ENCODE results near the gene CTNND1.

The CTNND1 gene

DNA sequence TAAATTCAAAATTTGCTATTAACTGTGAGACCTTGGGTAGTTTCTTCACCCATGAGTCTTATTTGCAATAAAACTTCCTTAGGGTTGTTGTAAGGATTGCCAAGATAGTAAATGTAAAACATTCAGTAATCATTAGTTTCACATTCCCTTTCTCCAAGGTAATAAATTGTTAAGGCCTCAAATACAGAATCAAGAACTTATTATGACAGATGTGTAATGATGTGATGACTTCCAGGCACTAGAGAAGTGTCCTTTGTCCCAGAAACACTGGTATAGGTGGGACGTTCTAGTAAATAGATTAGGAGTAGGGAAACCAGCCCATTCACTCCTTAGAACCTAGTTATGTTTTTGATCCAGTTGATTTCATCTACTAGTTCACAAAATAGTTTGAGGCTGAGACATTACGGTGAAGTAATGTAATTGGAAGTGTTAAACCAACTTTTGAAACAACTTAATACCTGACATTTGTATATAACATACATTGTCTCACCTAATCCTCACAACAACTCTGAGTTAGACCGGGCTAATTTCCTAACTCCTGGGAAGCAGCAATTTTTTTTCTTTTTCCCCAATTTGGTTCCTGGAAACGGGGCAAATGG is 25.5 kb downstream of the CTNND1 start:
- TF ChIP-seq ZNF785 (tag by site-specific recombination; IDR thresholded peaks at IDR 0.05) (no peak), RBAK (tag by site-specific recombination; IDR thresholded peaks at IDR 0.05) (no peak), ZNF341 (tag by site-specific recombination; IDR thresholded peaks at IDR 0.05; ENCODE audit: low read depth) (no peak), YY1 (tag by site-specific recombination; IDR thresholded peaks at IDR 0.05) (no peak), ZSCAN23 (tag by site-specific recombination; IDR thresholded peaks at IDR 0.05) (no peak), ZNF558 (tag by site-specific recombination; IDR thresholded peaks at IDR 0.05) (no peak), ZNF404 (tag by site-specific recombination; IDR thresholded peaks at IDR 0.05) (no peak)
- TF ChIP-seq, protein P1, sequence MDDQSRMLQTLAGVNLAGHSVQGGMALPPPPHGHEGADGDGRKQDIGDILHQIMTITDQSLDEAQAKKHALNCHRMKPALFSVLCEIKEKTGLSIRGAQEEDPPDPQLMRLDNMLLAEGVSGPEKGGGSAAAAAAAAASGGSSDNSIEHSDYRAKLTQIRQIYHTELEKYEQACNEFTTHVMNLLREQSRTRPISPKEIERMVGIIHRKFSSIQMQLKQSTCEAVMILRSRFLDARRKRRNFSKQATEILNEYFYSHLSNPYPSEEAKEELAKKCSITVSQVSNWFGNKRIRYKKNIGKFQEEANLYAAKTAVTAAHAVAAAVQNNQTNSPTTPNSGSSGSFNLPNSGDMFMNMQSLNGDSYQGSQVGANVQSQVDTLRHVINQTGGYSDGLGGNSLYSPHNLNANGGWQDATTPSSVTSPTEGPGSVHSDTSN (CRISPR knock-in tag; IDR thresholded peaks at IDR 0.05), result no peak
- H3K9me3 ChIP-seq (ENCODE audit: control insufficient read depth, insufficient read depth, low read depth, low read length), result no peaks in the 10 kb centered on the region
- H3K27ac ChIP-seq (ENCODE audit: extremely low read depth, low read depth, low read length), result no peak overlapping the region
- H3K4me3 ChIP-seq (ENCODE audit: low read depth, low read length), result no peak overlapping the region
- ChIA-PET CTCF (interaction anchor here (1.9 kb wide), 1 partner anchor 14 kb away, joined by 8 read pairs; no protein-coding TSS in a partner anchor), POLR2A (no interaction called here)
- peaks cover 0 to 11% of the 10 kb centered on the region in 2 experiments; a peak in 1 of 3 replicates for H3K36me3 ChIP-seq (ENCODE audit: control insufficient read depth in 2 of 2, insufficient read depth in 1 of 2, low read length in 2 of 2)
- no peaks in the 10 kb centered on the region for H3K4me1 ChIP-seq (ENCODE audit: control insufficient read depth, insufficient read depth, low read length)

DNA sequence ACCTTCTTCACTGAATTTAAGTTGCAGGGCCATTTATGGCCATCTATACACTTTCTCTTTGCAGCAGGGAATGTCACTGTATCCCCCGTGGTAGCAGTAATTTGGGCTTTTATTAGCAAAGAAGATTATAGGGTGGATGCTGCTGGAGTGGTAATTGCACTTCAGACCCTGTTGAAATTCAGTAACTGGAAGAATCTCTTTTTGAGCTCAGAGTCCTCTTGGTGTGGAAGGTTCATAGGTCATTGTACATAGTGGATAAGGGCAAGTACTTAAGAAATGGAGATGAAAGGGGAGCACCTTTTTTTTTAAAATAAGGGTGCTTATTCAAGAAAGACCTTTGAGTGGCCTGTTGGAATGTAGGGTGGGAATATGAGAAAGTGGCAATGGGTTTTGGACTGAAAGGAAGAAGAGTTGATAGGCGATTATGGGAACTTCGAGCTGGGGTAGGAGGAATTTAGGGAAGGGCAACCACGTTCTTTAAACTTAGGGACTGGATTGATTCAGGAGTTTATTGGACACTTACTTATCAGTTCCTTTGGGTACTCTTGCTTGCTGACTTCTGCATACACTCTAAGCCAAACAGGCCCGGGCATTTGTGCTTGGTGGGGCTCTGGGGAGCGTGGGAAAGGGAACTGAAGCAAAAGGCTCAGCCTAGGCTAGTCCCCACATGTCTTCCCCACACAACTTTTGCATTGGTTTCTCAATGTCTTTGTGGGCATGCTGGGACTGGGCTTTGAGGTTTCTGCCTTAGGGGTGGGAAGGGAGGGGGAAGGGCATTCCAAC is 26.5 kb downstream of the CTNND1 start:
- ChIA-PET CTCF (interaction anchor here (1.0 to 2.0 kb wide), 3 partner anchors 13 to 30 kb away, joined by 4 to 14 read pairs (median 8); no protein-coding TSS in a partner anchor), POLR2A (interaction anchor here (1.0 to 1.6 kb wide), 2 partner anchors 10 to 47 kb away, joined by 3 to 5 read pairs; partner anchors contain the start of gene SELENOH)
- Histone ChIP-seq H3K4me1 (ENCODE audit: control insufficient read depth, insufficient read depth, low read length) (no peaks in the 10 kb centered on the region), H3K27ac (ENCODE audit: extremely low read depth, low read depth, low read length) (no peak overlapping the region), H3K4me3 (ENCODE audit: low read depth, low read length) (no peak overlapping the region), H3K36me3 (ENCODE audit: control insufficient read depth in 2 of 2, insufficient read depth in 1 of 2, low read length in 2 of 2) (peaks cover 0 to 13% of the 10 kb centered on the region in 2 experiments; a peak in 1 of 3 replicates), H3K9me3 (ENCODE audit: control insufficient read depth, insufficient read depth, low read depth, low read length) (no peaks in the 10 kb centered on the region)
- TF ChIP-seq SP7 (tag by site-specific recombination; IDR thresholded peaks at IDR 0.05) (peak; percentile 87), ZNF629 (tag by site-specific recombination; IDR thresholded peaks at IDR 0.05) (no peak)

DNA sequence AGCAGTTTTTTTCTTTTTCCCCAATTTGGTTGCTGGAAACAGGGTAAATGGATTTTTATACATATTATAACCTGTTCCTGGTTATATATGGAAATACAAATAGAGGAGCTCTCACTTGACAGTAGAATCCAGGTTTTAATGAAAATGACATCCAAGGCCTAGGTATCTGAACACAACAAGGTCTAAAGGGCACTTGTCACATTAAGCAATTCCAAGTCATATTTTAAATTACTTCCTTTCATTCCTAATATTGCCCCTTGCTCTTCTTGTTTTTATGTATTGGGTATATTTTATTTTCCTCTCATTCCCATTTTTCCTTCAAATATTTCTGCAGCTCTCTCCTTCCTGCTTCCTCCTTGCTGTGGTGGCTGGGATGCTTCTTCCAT is 27.1 kb downstream of the CTNND1 start:
- Histone ChIP-seq H3K9me3 (ENCODE audit: control insufficient read depth, insufficient read depth, low read depth, low read length) (no peaks in the 10 kb centered on the region), H3K36me3 (ENCODE audit: control insufficient read depth in 2 of 2, insufficient read depth in 1 of 2, low read length in 2 of 2) (peaks cover 0 to 18% of the 10 kb centered on the region in 2 experiments; a peak in 1 of 3 replicates), H3K27ac (ENCODE audit: extremely low read depth, low read depth, low read length) (no peak overlapping the region), H3K4me3 (ENCODE audit: low read depth, low read length) (no peak overlapping the region), H3K4me1 (ENCODE audit: control insufficient read depth, insufficient read depth, low read length) (no peaks in the 10 kb centered on the region)
- POLR2A ChIA-PET, result interaction anchor here (1.0 to 1.6 kb wide), 2 partner anchors 10 to 47 kb away, joined by 3 to 5 read pairs; partner anchors contain the start of gene SELENOH
- CTCF ChIA-PET, result interaction anchor here (0.6 to 2.0 kb wide), 2 partner anchors 12 to 262 kb away, joined by 4 to 14 read pairs; no protein-coding TSS in a partner anchor
- no peak for TF ChIP-seq MEIS1 (CRISPR knock-in tag; IDR thresholded peaks at IDR 0.05; ENCODE audit: borderline replicate concordance)
- no peak for TF ChIP-seq ZNF707 (tag by site-specific recombination; IDR thresholded peaks at IDR 0.05)
- TF ChIP-seq, protein P2, sequence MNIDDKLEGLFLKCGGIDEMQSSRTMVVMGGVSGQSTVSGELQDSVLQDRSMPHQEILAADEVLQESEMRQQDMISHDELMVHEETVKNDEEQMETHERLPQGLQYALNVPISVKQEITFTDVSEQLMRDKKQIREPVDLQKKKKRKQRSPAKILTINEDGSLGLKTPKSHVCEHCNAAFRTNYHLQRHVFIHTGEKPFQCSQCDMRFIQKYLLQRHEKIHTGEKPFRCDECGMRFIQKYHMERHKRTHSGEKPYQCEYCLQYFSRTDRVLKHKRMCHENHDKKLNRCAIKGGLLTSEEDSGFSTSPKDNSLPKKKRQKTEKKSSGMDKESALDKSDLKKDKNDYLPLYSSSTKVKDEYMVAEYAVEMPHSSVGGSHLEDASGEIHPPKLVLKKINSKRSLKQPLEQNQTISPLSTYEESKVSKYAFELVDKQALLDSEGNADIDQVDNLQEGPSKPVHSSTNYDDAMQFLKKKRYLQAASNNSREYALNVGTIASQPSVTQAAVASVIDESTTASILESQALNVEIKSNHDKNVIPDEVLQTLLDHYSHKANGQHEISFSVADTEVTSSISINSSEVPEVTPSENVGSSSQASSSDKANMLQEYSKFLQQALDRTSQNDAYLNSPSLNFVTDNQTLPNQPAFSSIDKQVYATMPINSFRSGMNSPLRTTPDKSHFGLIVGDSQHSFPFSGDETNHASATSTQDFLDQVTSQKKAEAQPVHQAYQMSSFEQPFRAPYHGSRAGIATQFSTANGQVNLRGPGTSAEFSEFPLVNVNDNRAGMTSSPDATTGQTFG (tag by site-specific recombination; IDR thresholded peaks at IDR 0.05; ENCODE audit: borderline replicate concordance), result no peak
- TF ChIP-seq ZBTB21 (tag by site-specific recombination; IDR thresholded peaks at IDR 0.05), result no peak
- no peak for TF ChIP-seq TCF7L2 (IDR thresholded peaks at IDR 0.05; ENCODE audit: borderline replicate concordance, low read depth, low read length)
- no peak for TF ChIP-seq ZNF747 (tag by site-specific recombination; IDR thresholded peaks at IDR 0.05)
- TF ChIP-seq ZNF426 (tag by site-specific recombination; IDR thresholded peaks at IDR 0.05), result no peak
